Measurements from ENCODE around the gene DCAF6. TPM values are rescaled to one million over a fixed set of nuclear protein-coding genes. Genes with fewer than 3 reads are reported as not detected.
"Not testable (repeated sequence)": the region's sequence is repeated elsewhere in the genome, so short reads cannot be mapped to it uniquely, and the experiment has no call there.

DCAF6 gene
- total RNA-seq (10 to 100 TPM; 27.4 to 32.7 (median 29.1) TPM), polyA plus RNA-seq (10 to 100 TPM in 1 of 2 donors, 1 to 10 TPM in 1; 8.4 to 12.8 TPM), total RNA-seq (55.1 reads per million, percentile 73 among the genes with 10 or more reads in this experiment)

GRCh38 chr1:167936068-167936929 lies at the start of gene DCAF6:
Gene DCAF6 (plus strand): TSS chr1:167936683. CDS start chr1:167936912, 229 bp downstream.
- H3K9me3 ChIP-seq (ENCODE audit: control insufficient read depth in 2 of 3, low read length in 3 of 3): no peaks in the 10 kb centered on the region
- H3K36me3 ChIP-seq (ENCODE audit: control insufficient read depth in 2 of 3, insufficient read depth in 3 of 3, low read length in 3 of 3): peaks cover 0 to 12% (median 0%) of the 10 kb centered on the region in 3 experiments
- peak; percentile 94 to 99 (median 99) for DNase-seq
- Mint-ChIP-seq H3K4me3 (peak within 1 kb of the TSS; percentile 90 to 99 (median 96)), H3K36me3 (peaks cover 0 to 7% (median 1%) of the 10 kb centered on the region in 5 donors), H3K9me3 (peaks cover 0 to 5% (median 0%) of the 10 kb centered on the region in 11 donors), H3K27ac (peak within 1 kb of the TSS; percentile 90 to 100 (median 99)), H3K27me3 (no peaks in the 10 kb centered on the region), H3K4me1 (peaks cover 29 to 58% (median 40%) of the 10 kb centered on the region in 7 donors)
- intact Hi-C loops (cut with micrococcal nuclease): loop anchor here (1.0 to 10.0 kb wide), 22 partner anchors 36 to 1859 kb away; partner anchors contain the start of genes SFT2D2 (in 2 of the 2), TADA1 (in 2 of the 2), TIPRL (in 2 of the 2) and ATP1B1 (in 1 of the 2)
- ChIA-PET POLR2A (interaction anchor here (0.5 to 3.0 kb wide), 17 partner anchors 9 to 1953 kb away, joined by 3 to 10 read pairs (median 4); partner anchors contain the start of genes METTL18, MPZL1, POGK and POU2F1), CTCF (interaction anchor here (0.5 to 1.1 kb wide), 3 partner anchors 13 to 221 kb away, joined by 3 read pairs; no protein-coding TSS in a partner anchor)
- peak within 1 kb of the TSS; percentile 89 for H3K4me3 ChIP-seq (ENCODE audit: low read length)
- peaks cover 18 to 31% of the 10 kb centered on the region in 2 donors for H3K4me1 ChIP-seq (ENCODE audit: control insufficient read depth in 2 of 2, insufficient read depth in 2 of 2, low read length in 2 of 2)
- no peaks in the 10 kb centered on the region for H3K27me3 ChIP-seq (ENCODE audit: control insufficient read depth in 2 of 2, insufficient read depth in 2 of 2, low read length in 2 of 2)
- peak within 1 kb of the TSS; percentile 89 for H3K27ac ChIP-seq (ENCODE audit: low read depth, low read length)
- ATAC-seq: peak; percentile 89

GRCh38 chr1:167887187-167887586 lies 49.3 kb upstream of the DCAF6 start:
- H3K27ac ChIP-seq (ENCODE audit: low read depth, low read length); H3K4me3 Mint-ChIP-seq; CTCF ChIA-PET; intact Hi-C loops (cut with micrococcal nuclease); POLR2A ChIA-PET; H3K27me3 Mint-ChIP-seq; H3K36me3 Mint-ChIP-seq; H3K4me3 ChIP-seq (ENCODE audit: low read length); H3K27ac Mint-ChIP-seq; H3K27me3 ChIP-seq (ENCODE audit: control insufficient read depth in 2 of 2, insufficient read depth in 2 of 2, low read length in 2 of 2); DNase-seq; H3K36me3 ChIP-seq (ENCODE audit: control insufficient read depth in 2 of 3, insufficient read depth in 3 of 3, low read length in 3 of 3); ATAC-seq; H3K4me1 Mint-ChIP-seq; H3K4me1 ChIP-seq (ENCODE audit: control insufficient read depth in 2 of 2, insufficient read depth in 2 of 2, low read length in 2 of 2); H3K9me3 ChIP-seq (ENCODE audit: control insufficient read depth in 2 of 3, low read length in 3 of 3): not testable (repeated sequence)
- peaks cover 0 to 16% (median 2%) of the 10 kb centered on the region in 11 donors for H3K9me3 Mint-ChIP-seq

GRCh38 chr1:167890400-167890799 lies 46.1 kb upstream of the DCAF6 start:
- no peaks in the 10 kb centered on the region for H3K9me3 ChIP-seq (ENCODE audit: control insufficient read depth in 2 of 3, low read length in 3 of 3)
- no peak for DNase-seq
- no peak overlapping the region for H3K4me3 ChIP-seq (ENCODE audit: low read length)
- no peaks in the 10 kb centered on the region for H3K27me3 ChIP-seq (ENCODE audit: control insufficient read depth in 2 of 2, insufficient read depth in 2 of 2, low read length in 2 of 2)
- H3K36me3 ChIP-seq (ENCODE audit: control insufficient read depth in 2 of 3, insufficient read depth in 3 of 3, low read length in 3 of 3): no peaks in the 10 kb centered on the region
- no peak for ATAC-seq
- Mint-ChIP-seq H3K36me3 (no peaks in the 10 kb centered on the region), H3K9me3 (peaks cover 0 to 13% (median 2%) of the 10 kb centered on the region in 11 donors), H3K4me1 (no peaks in the 10 kb centered on the region), H3K27me3 (peaks cover 0 to 14% (median 0%) of the 10 kb centered on the region in 5 donors), H3K4me3 (no peak overlapping the region), H3K27ac (no peak overlapping the region)
- intact Hi-C loops (cut with micrococcal nuclease): no loop called here
- H3K4me1 ChIP-seq (ENCODE audit: control insufficient read depth in 2 of 2, insufficient read depth in 2 of 2, low read length in 2 of 2): no peaks in the 10 kb centered on the region
- no peak overlapping the region for H3K27ac ChIP-seq (ENCODE audit: low read depth, low read length)
- ChIA-PET CTCF (no interaction called here), POLR2A (no interaction called here)

- Histone ChIP-seq H3K4me3 (ENCODE audit: low read length) (no peak overlapping the region), H3K36me3 (ENCODE audit: control insufficient read depth in 2 of 3, insufficient read depth in 3 of 3, low read length in 3 of 3) (no peaks in the 10 kb centered on the region), H3K9me3 (ENCODE audit: control insufficient read depth in 2 of 3, low read length in 3 of 3) (no peaks in the 10 kb centered on the region), H3K27ac (ENCODE audit: low read depth, low read length) (no peak overlapping the region), H3K4me1 (ENCODE audit: control insufficient read depth in 2 of 2, insufficient read depth in 2 of 2, low read length in 2 of 2) (no peaks in the 10 kb centered on the region), H3K27me3 (ENCODE audit: control insufficient read depth in 2 of 2, insufficient read depth in 2 of 2, low read length in 2 of 2) (no peaks in the 10 kb centered on the region)
- H3K36me3 Mint-ChIP-seq: peaks cover 0 to 3% (median 0%) of the 10 kb centered on the region in 5 donors
- peaks cover 0 to 1% (median 0%) of the 10 kb centered on the region in 11 donors for H3K9me3 Mint-ChIP-seq
- POLR2A ChIA-PET: interaction anchor here (0.6 kb wide), 2 partner anchors 74 to 739 kb away, joined by 4 read pairs; no protein-coding TSS in a partner anchor
- no peak overlapping the region for H3K27ac Mint-ChIP-seq
- H3K4me1 Mint-ChIP-seq: no peaks in the 10 kb centered on the region
- intact Hi-C loops (cut with micrococcal nuclease): no loop called here
- DNase-seq (no peak), ATAC-seq (no peak)
- peaks cover 0 to 12% (median 0%) of the 10 kb centered on the region in 5 donors for H3K27me3 Mint-ChIP-seq
- CTCF ChIA-PET: no interaction called here
- no peak overlapping the region for H3K4me3 Mint-ChIP-seq
Measured at GRCh38 chr1:167893798-167894197, 42.7 kb upstream of the DCAF6 start.

GRCh38 chr1:167898578-167899222 lies 37.8 kb upstream of the DCAF6 start:
- H3K4me3 ChIP-seq (ENCODE audit: low read length): no peak overlapping the region
- CTCF ChIA-PET: interaction anchor here (0.7 kb wide), 1 partner anchor 189 kb away, joined by 4 read pairs; no protein-coding TSS in a partner anchor
- DNase-seq (no peak), ATAC-seq (no peak)
- intact Hi-C loops (cut with micrococcal nuclease): no loop called here
- Mint-ChIP-seq H3K4me1 (no peaks in the 10 kb centered on the region), H3K27ac (peak overlapping the region in 1 of 9 donors; percentile 75), H3K27me3 (peaks cover 0 to 4% (median 0%) of the 10 kb centered on the region in 5 donors), H3K4me3 (no peak overlapping the region), H3K36me3 (peaks cover 0 to 3% (median 0%) of the 10 kb centered on the region in 5 donors), H3K9me3 (peaks cover 0 to 1% (median 0%) of the 10 kb centered on the region in 11 donors)
- no peaks in the 10 kb centered on the region for H3K27me3 ChIP-seq (ENCODE audit: control insufficient read depth in 2 of 2, insufficient read depth in 2 of 2, low read length in 2 of 2)
- POLR2A ChIA-PET: interaction anchor here (0.6 kb wide), 1 partner anchor 123 kb away, joined by 3 read pairs; no protein-coding TSS in a partner anchor
- H3K36me3 ChIP-seq (ENCODE audit: control insufficient read depth in 2 of 3, insufficient read depth in 3 of 3, low read length in 3 of 3): no peaks in the 10 kb centered on the region
- no peaks in the 10 kb centered on the region for H3K9me3 ChIP-seq (ENCODE audit: control insufficient read depth in 2 of 3, low read length in 3 of 3)
- no peak overlapping the region for H3K27ac ChIP-seq (ENCODE audit: low read depth, low read length)
- H3K4me1 ChIP-seq (ENCODE audit: control insufficient read depth in 2 of 2, insufficient read depth in 2 of 2, low read length in 2 of 2): no peaks in the 10 kb centered on the region

GRCh38 chr1:167899253-167899681 lies 37.2 kb upstream of the DCAF6 start:
- no peak overlapping the region for H3K4me3 ChIP-seq (ENCODE audit: low read length)
- Mint-ChIP-seq H3K4me1 (no peaks in the 10 kb centered on the region), H3K27me3 (peaks cover 0 to under 1% (median 0%) of the 10 kb centered on the region in 5 donors), H3K36me3 (peaks cover 0 to 3% (median 0%) of the 10 kb centered on the region in 5 donors), H3K9me3 (peaks cover 0 to 1% (median 0%) of the 10 kb centered on the region in 11 donors), H3K27ac (no peak overlapping the region), H3K4me3 (no peak overlapping the region)
- no peaks in the 10 kb centered on the region for H3K36me3 ChIP-seq (ENCODE audit: control insufficient read depth in 2 of 3, insufficient read depth in 3 of 3, low read length in 3 of 3)
- no peaks in the 10 kb centered on the region for H3K27me3 ChIP-seq (ENCODE audit: control insufficient read depth in 2 of 2, insufficient read depth in 2 of 2, low read length in 2 of 2)
- ChIA-PET POLR2A (interaction anchor here (0.6 kb wide), 1 partner anchor 122 kb away, joined by 3 read pairs; no protein-coding TSS in a partner anchor), CTCF (no interaction called here)
- ATAC-seq (no peak), DNase-seq (no peak)
- no peaks in the 10 kb centered on the region for H3K9me3 ChIP-seq (ENCODE audit: control insufficient read depth in 2 of 3, low read length in 3 of 3)
- no peaks in the 10 kb centered on the region for H3K4me1 ChIP-seq (ENCODE audit: control insufficient read depth in 2 of 2, insufficient read depth in 2 of 2, low read length in 2 of 2)
- no peak overlapping the region for H3K27ac ChIP-seq (ENCODE audit: low read depth, low read length)
- intact Hi-C loops (cut with micrococcal nuclease): no loop called here
